ENCODE results near the gene SMIM44.

DNA sequence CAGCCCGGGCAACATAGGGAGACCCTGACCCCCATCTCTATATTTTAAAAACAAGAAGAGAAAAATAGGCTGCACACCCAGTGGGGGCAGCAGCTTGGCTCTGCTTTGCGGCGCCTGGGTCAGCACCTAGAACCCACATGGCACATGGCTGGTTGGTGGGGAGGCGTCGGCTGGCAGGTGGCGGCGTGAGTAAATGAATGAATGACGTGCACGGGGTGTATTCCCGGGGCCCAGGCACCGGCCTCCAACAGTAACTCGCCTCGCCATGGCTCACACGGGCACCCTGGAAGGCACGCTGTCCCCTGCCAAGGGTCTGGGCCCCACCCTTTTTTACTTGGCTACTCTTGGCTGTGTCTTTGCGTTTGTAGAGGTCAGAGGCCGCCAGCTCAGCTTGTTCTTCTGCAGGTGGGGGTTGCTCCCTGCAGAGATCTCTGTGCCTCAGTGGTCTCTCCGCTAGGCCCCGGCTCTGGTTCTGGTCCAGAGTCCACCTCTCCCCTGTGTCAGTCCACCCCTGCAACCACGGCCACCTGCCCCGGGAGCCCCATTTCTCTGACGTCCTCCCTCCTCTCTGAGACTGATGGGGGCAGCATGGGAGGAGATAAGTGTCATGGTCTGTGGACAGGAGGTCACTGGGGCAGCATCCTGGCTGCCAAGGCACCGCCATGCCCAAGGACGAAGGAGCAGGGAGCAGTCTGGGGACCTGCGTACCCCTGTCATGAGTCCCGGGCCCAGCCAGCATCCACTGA lies 28.4 kb upstream of the SMIM44 start:
- TF ChIP-seq, protein P1, sequence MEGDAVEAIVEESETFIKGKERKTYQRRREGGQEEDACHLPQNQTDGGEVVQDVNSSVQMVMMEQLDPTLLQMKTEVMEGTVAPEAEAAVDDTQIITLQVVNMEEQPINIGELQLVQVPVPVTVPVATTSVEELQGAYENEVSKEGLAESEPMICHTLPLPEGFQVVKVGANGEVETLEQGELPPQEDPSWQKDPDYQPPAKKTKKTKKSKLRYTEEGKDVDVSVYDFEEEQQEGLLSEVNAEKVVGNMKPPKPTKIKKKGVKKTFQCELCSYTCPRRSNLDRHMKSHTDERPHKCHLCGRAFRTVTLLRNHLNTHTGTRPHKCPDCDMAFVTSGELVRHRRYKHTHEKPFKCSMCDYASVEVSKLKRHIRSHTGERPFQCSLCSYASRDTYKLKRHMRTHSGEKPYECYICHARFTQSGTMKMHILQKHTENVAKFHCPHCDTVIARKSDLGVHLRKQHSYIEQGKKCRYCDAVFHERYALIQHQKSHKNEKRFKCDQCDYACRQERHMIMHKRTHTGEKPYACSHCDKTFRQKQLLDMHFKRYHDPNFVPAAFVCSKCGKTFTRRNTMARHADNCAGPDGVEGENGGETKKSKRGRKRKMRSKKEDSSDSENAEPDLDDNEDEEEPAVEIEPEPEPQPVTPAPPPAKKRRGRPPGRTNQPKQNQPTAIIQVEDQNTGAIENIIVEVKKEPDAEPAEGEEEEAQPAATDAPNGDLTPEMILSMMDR (IDR thresholded peaks at IDR 0.05): no peak
- TF ChIP-seq EZH2 (IDR thresholded peaks at IDR 0.05; ENCODE audit: borderline replicate concordance, insufficient read depth, low read depth, low read length, poor library complexity, severe bottlenecking): no peak

All from B cell (primary cell).